ENCODE data around the gene BCLAF3.

- TF ChIP-seq CTCF (IDR thresholded peaks at IDR 0.05) (no peak), POLR2AphosphoS5 (IDR thresholded peaks at IDR 0.05; ENCODE audit: low read depth, low read length) (no peak), REST (IDR thresholded peaks at IDR 0.05; ENCODE audit: insufficient read depth in 1 of 2, low read depth in 2 of 2, low read length in 1 of 2) (no peak), TCF7L2 (IDR thresholded peaks at IDR 0.05; ENCODE audit: low read depth, low read length) (no peak)
Measured at GRCh38 chrX:19960913-19961312, 29.9 kb downstream of the BCLAF3 start.
